NCI-H748 (cell line): Measurements from ENCODE around the gene GALNT17.

Experiments
- DNase-seq: peaks from one replicate; lab custom pipeline; 2025; ENCODE audit not compliant: unreplicated experiment; lab: John Stamatoyannopoulos, UW

The GALNT17 gene

DNA sequence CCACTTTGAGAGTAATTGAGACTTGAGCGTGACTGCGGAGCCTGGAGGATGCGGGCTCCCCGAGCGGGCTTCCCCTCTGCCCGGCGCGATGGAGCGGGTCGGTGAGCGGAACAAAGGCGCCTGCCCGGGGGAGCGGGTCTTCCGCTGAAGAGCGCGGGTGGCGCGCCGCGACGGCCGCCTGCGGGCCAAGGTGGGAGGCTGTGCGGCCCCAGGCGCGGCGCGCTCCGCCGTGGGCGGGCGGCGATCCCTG is at the start of gene GALNT17:
Gene GALNT17, plus strand, starts transcription at position 18 of the 250 bp plus-strand sequence.
- DNase-seq = peak; percentile 55

DNA sequence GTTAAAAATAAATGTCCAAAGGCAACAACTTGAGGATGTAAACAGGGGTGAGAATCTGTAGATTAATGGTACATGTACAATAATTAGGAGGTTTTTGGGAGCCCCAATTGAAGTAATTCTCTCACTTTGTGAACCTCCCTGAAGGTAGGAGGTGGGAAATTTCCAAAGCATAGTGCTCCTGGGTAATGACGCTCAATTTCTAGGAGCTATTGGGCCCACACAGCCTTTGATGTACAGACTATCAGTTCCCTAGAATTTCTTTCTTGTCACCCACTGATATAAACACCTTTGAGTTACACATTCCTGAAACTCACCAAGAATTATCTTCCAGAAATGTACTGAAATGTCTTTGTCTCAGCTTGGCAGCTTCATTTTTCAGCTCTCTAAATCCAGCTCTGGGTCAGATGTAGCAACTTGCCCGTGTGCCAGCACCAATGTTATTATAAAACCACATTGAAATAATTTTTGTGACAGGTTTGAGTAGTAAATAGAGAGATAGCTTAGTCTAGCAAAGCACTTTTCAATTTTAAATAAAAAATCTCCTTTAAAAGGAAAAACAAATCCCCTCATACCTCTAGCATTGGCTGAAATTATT is 36.6 kb upstream of the GALNT17 start:
- DNase-seq = no peak

DNA sequence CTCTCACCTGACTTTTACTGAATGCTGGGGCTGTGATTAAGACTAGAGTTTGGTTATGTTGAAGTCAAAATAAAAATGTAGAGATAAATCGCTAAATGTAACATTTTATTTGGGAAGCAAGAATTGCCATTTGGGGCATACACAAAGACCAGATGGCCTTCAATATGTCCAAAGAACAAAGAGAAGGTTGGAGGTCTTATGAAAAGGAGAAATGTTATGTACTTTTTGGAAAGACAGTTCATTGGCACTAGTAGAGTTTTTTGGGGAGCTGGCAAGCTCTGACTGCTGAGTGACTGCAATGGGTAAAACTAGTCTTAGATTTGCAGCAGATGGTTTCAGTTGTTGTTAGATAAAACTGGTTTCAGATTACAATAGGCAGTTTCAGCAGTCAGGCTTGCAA is 35.6 kb upstream of the GALNT17 start:
- no peak for DNase-seq

- no peak for DNase-seq
These were observed 25.7 kb upstream of the GALNT17 start for GRCh38 chr7:71106226-71106625.

GRCh38 chr7:71112436-71112835 is 19.5 kb upstream of the GALNT17 start:
- DNase-seq = no peak

- no peak for DNase-seq
These were observed 11.8 kb upstream of the GALNT17 start for GRCh38 chr7:71120096-71120495.

- no peak for DNase-seq
These were observed 2.8 kb upstream of the GALNT17 start for GRCh38 chr7:71129126-71129525.

DNA sequence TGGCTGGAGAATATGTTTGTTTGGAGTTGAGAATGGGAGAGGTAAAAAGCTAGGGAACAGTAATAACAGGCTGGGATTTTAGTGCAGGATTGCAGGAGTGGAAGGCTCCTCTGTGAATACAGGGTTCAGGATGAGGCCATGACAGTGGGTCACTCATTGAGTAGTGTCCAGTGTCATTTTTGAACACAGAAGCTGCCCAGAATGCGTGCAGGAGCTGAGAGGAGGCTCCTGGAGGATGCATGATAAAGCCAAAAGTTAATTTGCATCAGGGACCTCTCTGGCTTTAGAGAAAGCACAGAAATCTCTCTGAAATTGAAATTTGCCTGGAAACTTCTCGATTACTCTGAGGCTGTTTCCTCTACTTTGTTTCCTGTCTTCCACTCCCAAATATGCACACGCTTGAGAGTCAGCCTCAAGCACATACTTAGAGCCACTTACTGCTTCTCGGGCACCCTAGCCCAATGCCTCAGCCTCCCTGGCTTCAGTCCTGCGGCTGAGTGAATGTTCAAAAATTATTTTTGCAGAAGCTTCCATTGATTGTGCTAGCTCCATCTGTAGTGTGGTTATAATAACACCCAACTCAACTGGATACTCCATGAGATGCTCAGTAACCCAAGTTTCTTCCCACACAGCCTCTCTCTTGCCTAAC is 1.8 kb upstream of the GALNT17 start:
- DNase-seq = no peak

- peak; percentile 77 for DNase-seq
These were observed 453 bp upstream of the GALNT17 start for GRCh38 chr7:71131256-71132126.

GRCh38 chr7:71132377-71133231 is 660 bp downstream of the GALNT17 start:
- DNase-seq = peak; percentile 29

GRCh38 chr7:71133232-71133622 is 1.3 kb downstream of the GALNT17 start:
- no peak for DNase-seq

DNA sequence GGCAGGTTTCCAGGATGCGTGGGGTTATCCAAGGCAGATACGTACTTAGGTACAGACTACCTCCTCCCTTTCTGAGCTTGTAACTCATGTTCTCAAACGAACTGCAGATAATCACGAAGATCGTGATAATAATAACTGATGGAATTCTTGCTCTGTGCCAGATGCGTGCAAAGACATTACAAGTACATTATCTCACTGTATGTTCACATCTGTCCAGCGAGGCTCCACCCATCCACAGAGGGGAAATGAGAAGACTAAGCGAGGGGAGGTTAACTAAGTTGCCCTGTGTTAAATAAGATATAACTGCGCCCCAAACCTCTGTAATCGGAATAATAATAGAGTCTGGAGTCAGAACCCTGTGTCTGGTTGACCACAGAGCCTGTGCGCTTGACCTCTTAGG is 1.9 kb downstream of the GALNT17 start:
- no peak for DNase-seq

- no peak for DNase-seq
These were observed 3.2 kb downstream of the GALNT17 start for GRCh38 chr7:71135116-71135515.

DNA sequence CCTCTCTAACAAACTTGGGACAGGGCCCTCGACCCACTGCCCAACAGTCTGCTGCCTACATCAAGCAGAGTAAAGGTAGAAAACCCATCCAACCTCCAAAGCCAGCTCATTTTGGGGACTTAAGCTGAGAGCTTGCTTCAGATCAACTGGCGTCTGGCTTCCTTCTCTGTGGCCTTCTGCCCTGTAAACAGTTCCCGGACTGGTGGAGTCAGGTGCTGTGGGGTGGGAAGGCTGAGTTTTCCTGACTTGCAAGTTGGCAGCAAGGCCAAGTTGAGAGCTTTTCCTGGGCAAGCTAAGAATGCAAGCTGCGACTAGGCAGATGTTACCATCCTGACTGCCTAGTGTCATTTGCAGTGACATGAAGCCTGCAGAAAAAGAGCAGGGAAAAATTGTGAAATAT is 3.7 kb downstream of the GALNT17 start:
- DNase-seq = no peak

GRCh38 chr7:71137479-71137878 is 5.5 kb downstream of the GALNT17 start:
- no peak for DNase-seq

DNA sequence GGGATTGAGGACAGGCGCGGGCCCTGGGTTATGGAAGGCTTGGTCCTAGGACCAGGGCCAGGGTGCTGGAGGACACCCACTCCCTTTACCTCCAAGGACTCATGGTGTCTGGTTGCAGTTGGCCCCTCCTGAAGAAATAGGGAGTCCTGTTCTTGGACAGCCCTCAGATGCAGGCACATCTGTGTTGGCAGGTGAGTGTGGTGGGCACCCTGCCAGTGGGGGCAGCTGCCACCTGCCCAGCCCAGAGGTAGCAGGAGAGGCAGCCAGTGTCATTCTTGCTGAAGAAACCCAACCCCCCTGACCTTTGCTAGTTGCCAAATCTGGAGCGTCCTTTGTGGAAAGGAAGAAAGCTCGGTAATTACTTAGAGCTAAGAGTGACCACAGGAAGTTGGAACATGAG is 8.3 kb downstream of the GALNT17 start:
- DNase-seq = no peak

DNA sequence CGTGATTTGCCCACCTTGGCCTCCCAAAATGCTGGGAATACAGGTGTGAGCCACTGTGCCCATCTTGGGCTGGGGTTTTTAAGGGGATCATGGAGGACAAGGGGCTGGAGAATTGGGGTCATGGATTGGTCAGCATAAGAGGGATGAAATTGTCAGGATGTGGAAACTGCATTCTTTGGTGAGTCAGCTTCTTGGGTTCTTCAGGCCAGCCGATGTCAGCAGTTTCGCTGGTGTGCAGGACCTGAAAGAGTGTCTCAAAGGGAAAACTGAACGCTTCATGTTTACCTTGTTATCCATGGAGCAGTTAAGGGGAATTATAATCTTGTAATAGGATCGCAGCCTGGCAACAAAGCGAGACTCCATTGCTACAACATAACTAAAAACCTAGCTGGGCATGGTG is 13.0 kb downstream of the GALNT17 start:
- no peak for DNase-seq

DNA sequence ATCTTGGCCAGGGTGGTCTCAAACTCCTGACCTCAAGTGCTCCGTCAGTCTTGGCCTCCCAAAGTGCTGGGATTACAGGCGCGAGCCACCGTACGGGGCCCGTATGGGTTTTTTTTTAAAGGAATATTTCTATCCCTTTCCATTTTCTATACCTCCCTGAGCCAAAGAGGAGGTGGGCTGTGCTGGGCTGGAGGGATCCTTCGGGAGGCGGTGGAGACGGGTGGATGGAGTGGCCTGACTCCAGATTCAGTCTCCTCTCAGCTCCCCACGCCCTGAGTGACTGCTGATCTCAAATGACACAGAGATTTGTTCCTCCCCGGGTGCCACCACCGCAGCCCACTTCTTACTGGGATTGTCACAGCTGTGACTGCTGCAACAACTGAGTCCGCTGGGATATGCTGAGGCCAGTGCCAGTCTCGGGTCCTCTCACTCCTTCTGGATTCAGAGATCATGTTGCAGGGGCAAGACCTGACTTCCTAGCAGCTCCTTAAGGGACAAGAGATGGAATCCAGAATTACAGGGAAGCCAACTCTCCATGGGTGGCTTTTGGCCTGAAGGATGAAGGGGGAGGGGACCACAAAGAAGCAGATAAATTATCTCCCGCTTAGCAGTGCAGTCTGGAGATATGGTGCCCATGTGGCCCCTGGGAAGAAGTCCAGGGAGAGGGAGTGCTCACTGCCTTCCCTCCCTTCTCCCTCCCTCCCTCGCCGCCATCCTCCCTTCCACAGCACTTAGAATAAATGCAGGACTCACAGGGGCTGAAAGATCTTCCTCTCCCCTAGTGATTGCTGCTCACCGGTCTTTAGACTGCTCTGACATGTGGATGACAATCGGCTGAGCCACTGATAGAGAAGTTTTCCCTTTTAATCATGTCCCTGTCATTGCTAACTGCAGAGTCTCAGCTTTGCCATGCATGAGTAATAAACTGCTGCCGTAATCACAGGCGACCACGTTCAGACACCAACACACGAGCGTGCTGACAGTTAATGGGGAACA is 14.3 kb downstream of the GALNT17 start:
- no peak for DNase-seq

- DNase-seq = no peak
These were observed 16.2 kb downstream of the GALNT17 start for GRCh38 chr7:71148098-71148497.

DNA sequence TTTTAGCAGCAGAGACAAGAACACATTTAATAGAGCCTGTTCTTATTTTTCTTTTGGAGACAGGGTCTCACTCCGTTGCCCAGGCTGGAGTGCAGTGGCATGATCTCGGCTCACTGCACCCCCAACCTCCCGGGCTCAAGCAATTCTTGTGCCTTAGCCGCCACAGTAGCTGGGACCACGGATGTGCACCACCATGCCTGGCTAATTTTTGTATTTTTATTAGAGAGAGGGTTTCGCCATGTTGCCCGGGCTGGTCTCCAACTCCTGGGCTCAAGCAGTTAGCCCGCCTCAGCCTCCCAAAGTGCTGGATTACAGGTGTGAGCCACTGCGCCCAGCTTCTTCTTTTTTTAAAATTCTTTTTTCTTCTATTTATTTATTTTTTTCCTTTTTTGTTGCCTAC is 23.3 kb downstream of the GALNT17 start:
- DNase-seq = no peak
